HEK293 (cell line): ENCODE results near the gene BCL2.

Experiments used
- CTCF ChIA-PET: fragments of 350-600 bp; formaldehyde crosslinking; extraction: SDS; loops from one replicate; lab custom pipeline; 2021; ENCODE audit warnings: antibody characterized with exemption; lab: Yijun Ruan, JAX
- POLR2A ChIA-PET: fragments of 300-600 bp; formaldehyde crosslinking; extraction: SDS; loops from one replicate; lab custom pipeline; 2020; ENCODE audit warnings: antibody characterized with exemption, inconsistent platforms; lab: Yijun Ruan, JAX
- H3K27ac ChIP-seq: fragments of 200-500 bp; sonication (Bioruptor generic); 2 replicates; pipeline ENCODE4 v1.5.1; 2014; ENCODE audit warnings: low read depth, low read length, control low read depth, inconsistent platforms; ENCODE audit errors: extremely low read depth
- H3K36me3 ChIP-seq, 2 experiments: fragments of 200-500 bp in 1 of 2; sonication (Bioruptor generic) in 1 of 2; 1 replicate in 1 of 2; 2 replicates in 1 of 2; pipeline ENCODE4 v1.5.1; 2014 to 2017; ENCODE audit warnings: inconsistent platforms in 2 of 2, low read length in 2 of 2; ENCODE audit not compliant: control insufficient read depth in 2 of 2, insufficient read depth in 1 of 2
- H3K4me1 ChIP-seq: fragments of 200-500 bp; sonication (Bioruptor generic); 2 replicates; pipeline ENCODE4 v1.5.1; 2014; ENCODE audit warnings: mild to moderate bottlenecking, low read length, inconsistent platforms; ENCODE audit not compliant: control insufficient read depth, insufficient read depth
- H3K4me3 ChIP-seq: 2 replicates; pipeline ENCODE4 v1.5.1; 2011; ENCODE audit warnings: low read depth, mild to moderate bottlenecking, control low read depth, low read length, moderate library complexity
- H3K9me3 ChIP-seq: fragments of 200-500 bp; sonication (Bioruptor generic); 2 replicates; pipeline ENCODE4 v1.5.1; 2014; ENCODE audit warnings: low read depth, low read length, inconsistent platforms; ENCODE audit not compliant: control insufficient read depth, insufficient read depth
- IKZF3 ChIP-seq: fragments of 450-650 bp; IDR thresholded peaks from 2 replicates; pipeline ENCODE4 v1.5.0; 2018; ENCODE audit warnings: missing biosample characterization, mild to moderate bottlenecking, missing genetic modification characterization, moderate library complexity
- PRDM2 ChIP-seq: fragments of 450-650 bp; formaldehyde crosslinking; IDR thresholded peaks from 2 replicates; pipeline ENCODE4 v1.5.1; 2016; ENCODE audit warnings: missing biosample characterization, missing genetic modification characterization, borderline replicate concordance
- SP3 ChIP-seq: fragments of 450-650 bp; formaldehyde crosslinking; IDR thresholded peaks from 2 replicates; pipeline ENCODE4 v1.5.1; 2016; ENCODE audit warnings: missing biosample characterization, missing genetic modification characterization
- ZFHX2 ChIP-seq: fragments of 450-650 bp; formaldehyde crosslinking; conservative IDR thresholded peaks from 2 replicates; pipeline ENCODE4 v1.5.1; 2016; ENCODE audit warnings: missing biosample characterization, missing genetic modification characterization
- ZNF324 ChIP-seq: fragments of 450-650 bp; formaldehyde crosslinking; IDR thresholded peaks from 2 replicates; pipeline ENCODE4 v1.5.1; 2016; ENCODE audit warnings: missing biosample characterization, missing genetic modification characterization
- ZNF398 ChIP-seq: fragments of 450-650 bp; formaldehyde crosslinking; IDR thresholded peaks from 2 replicates; pipeline ENCODE4 v1.5.1; 2017; ENCODE audit warnings: missing biosample characterization, missing genetic modification characterization
- ZNF449 ChIP-seq: fragments of 450-650 bp; formaldehyde crosslinking; IDR thresholded peaks from 2 replicates; pipeline ENCODE4 v1.5.1; 2017; ENCODE audit warnings: missing biosample characterization, mild to moderate bottlenecking, missing genetic modification characterization, moderate library complexity
- ZNF623 ChIP-seq: fragments of 450-650 bp; formaldehyde crosslinking; IDR thresholded peaks from 2 replicates; pipeline ENCODE4 v1.5.1; 2016; ENCODE audit warnings: missing biosample characterization, missing genetic modification characterization
- ZNF76 ChIP-seq: fragments of 450-650 bp; formaldehyde crosslinking; IDR thresholded peaks from 2 replicates; pipeline ENCODE4; 2016; ENCODE audit warnings: low read depth, missing biosample characterization, missing genetic modification characterization, borderline replicate concordance
- ZSCAN30 ChIP-seq: fragments of 450-650 bp; IDR thresholded peaks from 2 replicates; pipeline ENCODE4 v1.5.1; 2018; ENCODE audit warnings: missing biosample characterization, mild to moderate bottlenecking, missing genetic modification characterization, moderate library complexity

The BCL2 gene

GRCh38 chr18:63206433-63207142 lies 113.0 kb downstream of the BCL2 start:
- POLR2A ChIA-PET: no interaction called here
- TF ChIP-seq SP3 (tag by site-specific recombination) (no peak), ZNF623 (tag by site-specific recombination) (no peak), ZFHX2 (tag by site-specific recombination) (peak; percentile 20; the same call in 1 of the 2 replicates), ZNF76 (no peak), PRDM2 (no peak), ZNF324 (tag by site-specific recombination) (no peak), ZNF449 (tag by site-specific recombination) (no peak)
- TF ChIP-seq, all 188 proteins: peak for 1
- Histone ChIP-seq H3K9me3 (no peaks in the 10 kb centered on the region), H3K4me1 (no peaks in the 10 kb centered on the region), H3K4me3 (no peak overlapping the region), H3K36me3 (no peaks in the 10 kb centered on the region), H3K27ac (no peak overlapping the region)
- CTCF ChIA-PET: interaction anchor here (0.6 kb wide), 1 partner anchor 10 kb away, joined by 3 read pairs; no protein-coding TSS in a partner anchor

DNA sequence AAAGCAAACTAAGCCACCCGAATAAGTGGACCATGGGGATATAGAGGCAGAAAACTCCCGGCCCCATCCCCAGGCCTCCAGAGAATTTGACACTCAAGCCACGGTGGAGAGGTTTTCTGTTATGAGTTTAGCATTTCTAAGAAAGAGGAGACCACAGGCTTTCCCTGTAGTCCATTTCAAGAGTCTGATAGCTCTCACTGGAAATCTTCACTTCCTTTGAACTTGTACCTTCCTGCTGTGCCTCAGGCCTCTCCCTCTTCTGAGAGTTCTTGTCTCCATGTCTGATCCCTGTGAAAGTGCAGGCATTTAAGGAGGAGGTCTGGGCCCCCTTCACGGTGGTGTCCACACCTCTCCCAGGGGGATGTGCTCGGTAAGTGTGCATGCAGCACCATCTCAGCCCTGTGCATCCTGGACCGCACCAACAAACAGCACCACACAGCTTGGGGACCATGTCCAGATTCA lies 113.7 kb downstream of the BCL2 start:
- CTCF ChIA-PET: no interaction called here
- no peak overlapping the region for H3K4me3 ChIP-seq

More for the DNA sequence above, 113.7 kb downstream of the BCL2 start:
- Histone ChIP-seq H3K4me1 (no peaks in the 10 kb centered on the region), H3K36me3 (no peaks in the 10 kb centered on the region), H3K9me3 (no peaks in the 10 kb centered on the region)
- POLR2A ChIA-PET: no interaction called here
- TF ChIP-seq ZNF398: no peak
- TF ChIP-seq IKZF3 (tag by site-specific recombination): no peak
- no peak for TF ChIP-seq ZSCAN30 (tag by site-specific recombination)
- TF ChIP-seq, all 188 proteins: peak for 0
- no peak overlapping the region for H3K27ac ChIP-seq
